ENCODE measurements around the gene ARHGEF5.

- TF ChIP-seq, protein P1, sequence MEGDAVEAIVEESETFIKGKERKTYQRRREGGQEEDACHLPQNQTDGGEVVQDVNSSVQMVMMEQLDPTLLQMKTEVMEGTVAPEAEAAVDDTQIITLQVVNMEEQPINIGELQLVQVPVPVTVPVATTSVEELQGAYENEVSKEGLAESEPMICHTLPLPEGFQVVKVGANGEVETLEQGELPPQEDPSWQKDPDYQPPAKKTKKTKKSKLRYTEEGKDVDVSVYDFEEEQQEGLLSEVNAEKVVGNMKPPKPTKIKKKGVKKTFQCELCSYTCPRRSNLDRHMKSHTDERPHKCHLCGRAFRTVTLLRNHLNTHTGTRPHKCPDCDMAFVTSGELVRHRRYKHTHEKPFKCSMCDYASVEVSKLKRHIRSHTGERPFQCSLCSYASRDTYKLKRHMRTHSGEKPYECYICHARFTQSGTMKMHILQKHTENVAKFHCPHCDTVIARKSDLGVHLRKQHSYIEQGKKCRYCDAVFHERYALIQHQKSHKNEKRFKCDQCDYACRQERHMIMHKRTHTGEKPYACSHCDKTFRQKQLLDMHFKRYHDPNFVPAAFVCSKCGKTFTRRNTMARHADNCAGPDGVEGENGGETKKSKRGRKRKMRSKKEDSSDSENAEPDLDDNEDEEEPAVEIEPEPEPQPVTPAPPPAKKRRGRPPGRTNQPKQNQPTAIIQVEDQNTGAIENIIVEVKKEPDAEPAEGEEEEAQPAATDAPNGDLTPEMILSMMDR (conservative IDR thresholded peaks at IDR 0.05; ENCODE audit: low read length): no peak
- no peak for TF ChIP-seq EZH2phosphoT487 (IDR thresholded peaks at IDR 0.05; ENCODE audit: borderline replicate concordance, low read depth, low read length)
These were observed 23.4 kb downstream of the ARHGEF5 start for GRCh38 chr7:144378651-144379050.
